Activated T-cell treated with anti-CD3 and anti-CD28 coated beads, Interleukin-2, amount 50 U/mL, for 1 hour (primary cell): ENCODE measurements around the gene UCN.
"Not testable (repeated sequence)": the region's sequence is repeated elsewhere in the genome, so short reads cannot be mapped to it uniquely, and the experiment has no call there.

Experiments
- DNase-seq: peaks from one replicate; pipeline ENCODE4 v3.0.0-alpha.2; 2020

The UCN gene

GRCh38 chr2:27313882-27314645 is 5.8 kb upstream of the UCN start:
- DNase-seq, result no peak

- no peak for DNase-seq
Observed at GRCh38 chr2:27312152-27312551, 3.9 kb upstream of the UCN start.

- DNase-seq, result no peak
Observed at GRCh38 chr2:27309651-27310050, 1.4 kb upstream of the UCN start.

- no peak for DNase-seq
Observed at GRCh38 chr2:27307545-27308358, 493 bp downstream of the UCN start.

GRCh38 chr2:27307287-27307544 is 1.0 kb downstream of the UCN start:
- no peak for DNase-seq

- DNase-seq, result peak; percentile 47
Observed at GRCh38 chr2:27306573-27307286, 1.5 kb downstream of the UCN start.

GRCh38 chr2:27306136-27306535 is 2.1 kb downstream of the UCN start:
- DNase-seq, result no peak

GRCh38 chr2:27305516-27305915 is 2.7 kb downstream of the UCN start:
- no peak for DNase-seq

- DNase-seq, result no peak
Observed at GRCh38 chr2:27304488-27305240, 3.6 kb downstream of the UCN start.

GRCh38 chr2:27303093-27304025 is 4.9 kb downstream of the UCN start:
- DNase-seq, result peak; percentile 47

- not testable (repeated sequence) for DNase-seq
Observed at GRCh38 chr2:27300606-27301005, 7.6 kb downstream of the UCN start.

- no peak for DNase-seq
Observed at GRCh38 chr2:27298391-27299080, 9.7 kb downstream of the UCN start.

- DNase-seq, result no peak
Observed at GRCh38 chr2:27297195-27297594, 11.1 kb downstream of the UCN start.

- DNase-seq, result no peak
Observed at GRCh38 chr2:27296481-27296880, 11.8 kb downstream of the UCN start.

GRCh38 chr2:27294928-27295327 is 13.3 kb downstream of the UCN start:
- DNase-seq, result no peak

- DNase-seq, result no peak
Observed at GRCh38 chr2:27291865-27292264, 16.4 kb downstream of the UCN start.

GRCh38 chr2:27290549-27290948 is 17.7 kb downstream of the UCN start:
- no peak for DNase-seq

GRCh38 chr2:27288610-27289009 is 19.6 kb downstream of the UCN start:
- no peak for DNase-seq

- DNase-seq, result no peak
Observed at GRCh38 chr2:27285481-27285880, 22.8 kb downstream of the UCN start.

GRCh38 chr2:27284996-27285395 is 23.2 kb downstream of the UCN start:
- DNase-seq, result no peak

GRCh38 chr2:27282892-27283291 is 25.4 kb downstream of the UCN start:
- no peak for DNase-seq
